HL-60 (cell line): ENCODE data around the gene IFNG-AS1.

Experiments
- DNase-seq, 2 experiments: peaks; one replicate each; pipeline ENCODE4 v3.0.0-alpha.2; 2010 to 2020; ENCODE audit warnings: low read depth in 1 of 2, low spot score in 1 of 2
- H3K27ac ChIP-seq: fragments of 250-450 bp; sonication (Bioruptor Pico); replicated peaks from 2 replicates; pipeline ENCODE4 v1.5.1; 2020; ENCODE audit warnings: mild to moderate bottlenecking, moderate library complexity
- H3K27me3 ChIP-seq: fragments of 250-450 bp; sonication (Bioruptor Pico); 2 replicates; pipeline ENCODE4 v1.5.1; 2021; ENCODE audit warnings: mild to moderate bottlenecking, moderate library complexity; ENCODE audit not compliant: insufficient read depth, poor library complexity, severe bottlenecking
- H3K4me3 ChIP-seq: replicated peaks from 2 replicates; pipeline ENCODE4 v1.5.1; 2011; ENCODE audit warnings: mild to moderate bottlenecking, control low read depth, low read length; ENCODE audit not compliant: insufficient read depth
- CTCF ChIP-seq: IDR thresholded peaks from one replicate; pipeline ENCODE4 v1.5.1; 2011; ENCODE audit warnings: low read length, control low read depth, inconsistent platforms; ENCODE audit not compliant: insufficient read depth
- GABPA ChIP-seq: IDR thresholded peaks from 2 replicates; pipeline ENCODE4 v1.6.1; 2012; ENCODE audit warnings: low read depth
- POLR2AphosphoS5 ChIP-seq: IDR thresholded peaks from 2 replicates; pipeline ENCODE4 v1.6.1; 2012; ENCODE audit warnings: low read depth
- SPI1 ChIP-seq: IDR thresholded peaks from 2 replicates; pipeline ENCODE4 v1.6.1; 2012; ENCODE audit warnings: low read depth, mild to moderate bottlenecking, borderline replicate concordance
- TF ChIP-seq, protein P1 (sequence below): IDR thresholded peaks from 2 replicates; pipeline ENCODE4 v1.6.1; 2012; ENCODE audit warnings: low read depth; ENCODE audit not compliant: insufficient replicate concordance

Gene IFNG-AS1

GRCh38 chr12:68065687-68066086 lies 76.4 kb downstream of the IFNG-AS1 start:
- TF ChIP-seq CTCF (no peak), POLR2AphosphoS5 (no peak), SPI1 (no peak), GABPA (no peak)
- TF ChIP-seq, protein P1, sequence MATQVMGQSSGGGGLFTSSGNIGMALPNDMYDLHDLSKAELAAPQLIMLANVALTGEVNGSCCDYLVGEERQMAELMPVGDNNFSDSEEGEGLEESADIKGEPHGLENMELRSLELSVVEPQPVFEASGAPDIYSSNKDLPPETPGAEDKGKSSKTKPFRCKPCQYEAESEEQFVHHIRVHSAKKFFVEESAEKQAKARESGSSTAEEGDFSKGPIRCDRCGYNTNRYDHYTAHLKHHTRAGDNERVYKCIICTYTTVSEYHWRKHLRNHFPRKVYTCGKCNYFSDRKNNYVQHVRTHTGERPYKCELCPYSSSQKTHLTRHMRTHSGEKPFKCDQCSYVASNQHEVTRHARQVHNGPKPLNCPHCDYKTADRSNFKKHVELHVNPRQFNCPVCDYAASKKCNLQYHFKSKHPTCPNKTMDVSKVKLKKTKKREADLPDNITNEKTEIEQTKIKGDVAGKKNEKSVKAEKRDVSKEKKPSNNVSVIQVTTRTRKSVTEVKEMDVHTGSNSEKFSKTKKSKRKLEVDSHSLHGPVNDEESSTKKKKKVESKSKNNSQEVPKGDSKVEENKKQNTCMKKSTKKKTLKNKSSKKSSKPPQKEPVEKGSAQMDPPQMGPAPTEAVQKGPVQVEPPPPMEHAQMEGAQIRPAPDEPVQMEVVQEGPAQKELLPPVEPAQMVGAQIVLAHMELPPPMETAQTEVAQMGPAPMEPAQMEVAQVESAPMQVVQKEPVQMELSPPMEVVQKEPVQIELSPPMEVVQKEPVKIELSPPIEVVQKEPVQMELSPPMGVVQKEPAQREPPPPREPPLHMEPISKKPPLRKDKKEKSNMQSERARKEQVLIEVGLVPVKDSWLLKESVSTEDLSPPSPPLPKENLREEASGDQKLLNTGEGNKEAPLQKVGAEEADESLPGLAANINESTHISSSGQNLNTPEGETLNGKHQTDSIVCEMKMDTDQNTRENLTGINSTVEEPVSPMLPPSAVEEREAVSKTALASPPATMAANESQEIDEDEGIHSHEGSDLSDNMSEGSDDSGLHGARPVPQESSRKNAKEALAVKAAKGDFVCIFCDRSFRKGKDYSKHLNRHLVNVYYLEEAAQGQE: no peak
- no peak for DNase-seq
- peaks cover 3% of the 10 kb centered on the region for H3K27me3 ChIP-seq

GRCh38 chr12:68067762-68068376 lies 78.6 kb downstream of the IFNG-AS1 start:
- TF ChIP-seq GABPA (no peak), POLR2AphosphoS5 (no peak), CTCF (no peak), SPI1 (no peak)
- TF ChIP-seq, protein P1: no peak
- no peak for DNase-seq
- Histone ChIP-seq H3K27ac (no peak overlapping the region), H3K27me3 (peaks cover 3% of the 10 kb centered on the region), H3K4me3 (no peak overlapping the region)

More at GRCh38 chr12:68065687-68066086, 76.4 kb downstream of the IFNG-AS1 start:
- Histone ChIP-seq H3K27ac (no peak overlapping the region), H3K4me3 (no peak overlapping the region)

- no peak for TF ChIP-seq SPI1
- no peak for TF ChIP-seq POLR2AphosphoS5
- TF ChIP-seq, protein P1: no peak
- no peak for TF ChIP-seq CTCF
- no peak for TF ChIP-seq GABPA
- no peak overlapping the region for H3K27ac ChIP-seq
- no peak overlapping the region for H3K4me3 ChIP-seq
Observed at GRCh38 chr12:68069275-68069674, 80.0 kb downstream of the IFNG-AS1 start.

More at GRCh38 chr12:68069275-68069674, 80.0 kb downstream of the IFNG-AS1 start:
- peaks cover 3% of the 10 kb centered on the region for H3K27me3 ChIP-seq
- DNase-seq: no peak
